Neural cell (in vitro differentiated cells): ENCODE results near the gene ZNRF1.

Experiments used
- CTCF ChIP-seq: fragments of 450-650 bp; IDR thresholded peaks from 2 replicates; pipeline ENCODE4 v1.5.1; 2014; ENCODE audit warnings: antibody characterized with exemption, mild to moderate bottlenecking, moderate library complexity; ENCODE audit not compliant: poor library complexity, severe bottlenecking
- EP300 ChIP-seq: fragments of 450-650 bp; conservative IDR thresholded peaks from 2 replicates; pipeline ENCODE4 v1.6.1; 2014; ENCODE audit warnings: antibody characterized with exemption, mild to moderate bottlenecking, moderate library complexity; ENCODE audit not compliant: poor library complexity, severe bottlenecking
- EZH2 ChIP-seq: fragments of 200-600, 300-800 bp; shearing (Covaris generic), sonication (generic); IDR thresholded peaks from 2 replicates; pipeline ENCODE4 v1.6.1; 2014; ENCODE audit warnings: antibody characterized with exemption, low read length, borderline replicate concordance, mild to moderate bottlenecking; ENCODE audit not compliant: insufficient read depth, poor library complexity, severe bottlenecking
- POLR2AphosphoS5 ChIP-seq: IDR thresholded peaks from 2 replicates; pipeline ENCODE4 v1.6.1; 2012
- SMC3 ChIP-seq: fragments of 450-650 bp; conservative IDR thresholded peaks from 2 replicates; pipeline ENCODE4 v1.6.1; 2014; ENCODE audit warnings: antibody characterized with exemption, mild to moderate bottlenecking, moderate library complexity; ENCODE audit not compliant: poor library complexity
- TAF1 ChIP-seq: IDR thresholded peaks from 2 replicates; pipeline ENCODE4 v1.6.1; 2012; ENCODE audit warnings: low read depth

DNA sequence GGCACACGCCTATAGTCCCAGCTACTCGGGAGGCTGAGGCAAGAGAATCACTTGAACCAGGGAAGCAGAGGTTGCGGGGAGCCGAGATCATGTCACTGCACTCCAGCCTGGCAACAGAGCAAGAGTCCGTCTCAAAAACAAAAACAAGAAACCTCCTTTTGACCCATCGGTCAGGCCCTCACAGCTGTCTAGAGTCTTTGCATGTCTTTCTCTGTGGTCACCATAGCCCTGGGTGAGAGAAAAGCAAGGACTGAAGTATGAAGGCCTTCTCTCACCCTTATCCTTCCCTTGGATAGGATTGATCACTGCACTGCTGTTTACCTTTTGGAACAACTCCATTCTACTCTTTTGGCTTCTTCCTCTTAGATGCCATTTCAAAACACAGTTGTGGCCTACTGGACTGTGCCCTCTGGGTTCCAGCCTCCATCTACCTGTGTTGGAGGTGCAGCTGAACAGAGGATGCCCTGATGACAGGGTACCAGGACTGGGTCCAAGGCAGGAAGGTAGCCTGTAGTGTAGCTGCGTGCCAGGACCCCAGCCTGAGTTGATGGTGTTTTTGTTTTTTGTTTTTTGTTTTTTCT, 80.6 kb downstream of the ZNRF1 start:
- TF ChIP-seq CTCF (no peak), EP300 (no peak), POLR2AphosphoS5 (no peak), TAF1 (no peak), SMC3 (no peak), EZH2 (no peak)
